Activated CD8-positive, alpha-beta T cell treated with anti-CD3 and anti-CD28 coated beads for 36 hours (primary cell): ENCODE measurements around the gene NIPBL. TPM values are rescaled to one million over a fixed set of nuclear protein-coding genes. Genes with fewer than 3 reads are reported as not detected.
"Not testable (repeated sequence)": the region's sequence is repeated elsewhere in the genome, so short reads cannot be mapped to it uniquely, and the experiment has no call there.

Experiments
- ATAC-seq: fragments of 200-7000 bp; cut with Tn5 transposase; one replicate; pipeline ENCODE4 v1.10.0; 2021; ENCODE audit warnings: mild to moderate bottlenecking, moderate library complexity
- CTCF ChIA-PET: fragments of 350-600 bp; sonication (Branson Sonifier 250); formaldehyde crosslinking; loops from one replicate; lab custom pipeline; 2021; ENCODE audit warnings: antibody characterized with exemption; lab: Charles Lee
- POLR2A ChIA-PET: fragments of 350-600 bp; sonication (Branson Sonifier 250); formaldehyde crosslinking; loops from one replicate; lab custom pipeline; 2021; ENCODE audit warnings: antibody characterized with exemption; lab: Charles Lee
- DNase-seq: peaks from one replicate; pipeline ENCODE4 v3.0.0-alpha.2; 2020
- H3K27ac Mint-ChIP-seq: one replicate; pipeline ENCODE4 v1.8.0; 2021; ENCODE audit warnings: mild to moderate bottlenecking, mixed read lengths
- H3K27me3 Mint-ChIP-seq: one replicate; pipeline ENCODE4 v1.8.0; 2021; ENCODE audit warnings: mixed read lengths
- H3K36me3 Mint-ChIP-seq: one replicate; pipeline ENCODE4 v1.8.0; 2021; ENCODE audit warnings: low read depth, mixed read lengths
- H3K4me1 Mint-ChIP-seq: one replicate; pipeline ENCODE4 v1.8.0; 2021; ENCODE audit warnings: low read depth, mixed read lengths
- H3K4me3 Mint-ChIP-seq: one replicate; pipeline ENCODE4 v1.8.0; 2021; ENCODE audit warnings: mild to moderate bottlenecking, moderate library complexity, mixed read lengths
- H3K9me3 Mint-ChIP-seq: one replicate; pipeline ENCODE4 v1.8.0; 2021; ENCODE audit warnings: mixed read lengths
- intact Hi-C: fragments of 100-400 bp; cut with micrococcal nuclease; formaldehyde crosslinking; loops from one replicate; pipeline ENCODE4 v1.10.0; 2022
- total RNA-seq, 2 experiments: library from RNA; stranded (reverse); gene quantifications; one replicate each; pipeline ENCODE4 v1.2.3, GENCODE V29; 2021
- TF ChIP-seq, protein P1 (sequence below): fragments of 200-600 bp; IDR thresholded peaks from one replicate; pipeline ENCODE4 v1.8.0; 2022; ENCODE audit warnings: antibody characterized with exemption, mild to moderate bottlenecking

Gene NIPBL
- total RNA-seq, 2 experiments from 2014 or later = 39.6 to 40.2 TPM

DNA sequence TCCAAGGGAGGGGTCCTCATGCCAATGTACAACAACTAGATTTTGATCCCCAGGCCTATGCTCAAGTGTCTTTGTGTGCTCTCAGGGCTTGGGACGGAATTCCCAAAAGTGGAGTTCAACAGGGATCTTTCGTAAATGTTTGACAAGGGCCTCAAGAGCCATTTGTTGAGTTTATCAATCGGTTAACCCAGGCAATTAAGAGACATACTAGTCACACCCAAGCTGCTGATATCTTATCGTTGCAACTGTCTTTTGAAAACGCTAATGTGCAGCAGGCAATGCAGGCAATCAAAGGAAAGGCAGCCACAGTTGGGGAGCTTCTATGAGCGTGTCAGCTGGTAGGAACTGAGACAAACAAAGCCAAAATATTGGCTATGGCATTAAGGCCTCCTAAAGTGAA is 211.4 kb downstream of the NIPBL start:
- CTCF ChIA-PET = interaction anchor here (1.3 kb wide), 1 partner anchor 52 kb away, joined by 3 read pairs; no protein-coding TSS in a partner anchor

GRCh38 chr5:37090123-37090726 is 213.7 kb downstream of the NIPBL start:
- DNase-seq (no peak), ATAC-seq (no peak)
- TF ChIP-seq, protein P1, sequence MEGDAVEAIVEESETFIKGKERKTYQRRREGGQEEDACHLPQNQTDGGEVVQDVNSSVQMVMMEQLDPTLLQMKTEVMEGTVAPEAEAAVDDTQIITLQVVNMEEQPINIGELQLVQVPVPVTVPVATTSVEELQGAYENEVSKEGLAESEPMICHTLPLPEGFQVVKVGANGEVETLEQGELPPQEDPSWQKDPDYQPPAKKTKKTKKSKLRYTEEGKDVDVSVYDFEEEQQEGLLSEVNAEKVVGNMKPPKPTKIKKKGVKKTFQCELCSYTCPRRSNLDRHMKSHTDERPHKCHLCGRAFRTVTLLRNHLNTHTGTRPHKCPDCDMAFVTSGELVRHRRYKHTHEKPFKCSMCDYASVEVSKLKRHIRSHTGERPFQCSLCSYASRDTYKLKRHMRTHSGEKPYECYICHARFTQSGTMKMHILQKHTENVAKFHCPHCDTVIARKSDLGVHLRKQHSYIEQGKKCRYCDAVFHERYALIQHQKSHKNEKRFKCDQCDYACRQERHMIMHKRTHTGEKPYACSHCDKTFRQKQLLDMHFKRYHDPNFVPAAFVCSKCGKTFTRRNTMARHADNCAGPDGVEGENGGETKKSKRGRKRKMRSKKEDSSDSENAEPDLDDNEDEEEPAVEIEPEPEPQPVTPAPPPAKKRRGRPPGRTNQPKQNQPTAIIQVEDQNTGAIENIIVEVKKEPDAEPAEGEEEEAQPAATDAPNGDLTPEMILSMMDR = no peak
- Mint-ChIP-seq H3K27me3 (no peaks in the 10 kb centered on the region), H3K4me1 (no peaks in the 10 kb centered on the region), H3K36me3 (peaks cover 4% of the 10 kb centered on the region), H3K9me3 (no peaks in the 10 kb centered on the region), H3K27ac (no peak overlapping the region), H3K4me3 (no peak overlapping the region)
- ChIA-PET CTCF (no interaction called here), POLR2A (no interaction called here)
- intact Hi-C loops = no loop called here

More for the DNA sequence above, 211.4 kb downstream of the NIPBL start:
- no peaks in the 10 kb centered on the region for H3K9me3 Mint-ChIP-seq
- H3K4me3 Mint-ChIP-seq = no peak overlapping the region
- TF ChIP-seq, protein P1 = no peak
- intact Hi-C loops = no loop called here
- H3K27me3 Mint-ChIP-seq = no peaks in the 10 kb centered on the region
- H3K27ac Mint-ChIP-seq = no peak overlapping the region
- DNase-seq = no peak
- H3K36me3 Mint-ChIP-seq = peaks cover 5% of the 10 kb centered on the region
- POLR2A ChIA-PET = no interaction called here
- H3K4me1 Mint-ChIP-seq = no peaks in the 10 kb centered on the region
- ATAC-seq = no peak

DNA sequence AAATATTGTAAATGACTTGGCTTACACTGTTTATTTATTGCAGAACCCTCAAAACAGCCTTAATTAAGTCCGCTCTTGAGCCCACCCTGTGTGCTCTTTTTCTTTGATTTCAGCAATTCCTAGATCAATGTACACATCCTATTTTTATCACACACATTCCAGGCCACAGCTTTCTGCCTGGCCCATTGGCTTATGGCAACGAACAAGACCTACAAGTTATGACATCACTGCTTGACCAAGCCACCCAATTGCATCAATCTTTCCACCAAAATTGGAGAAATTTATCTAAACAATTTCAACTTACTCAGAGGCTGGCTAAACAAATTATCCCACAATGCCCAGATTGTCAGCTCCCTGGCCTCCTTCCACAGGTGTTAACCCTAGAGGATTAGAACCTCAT is 214.2 kb downstream of the NIPBL start:
- no peaks in the 10 kb centered on the region for H3K9me3 Mint-ChIP-seq
- CTCF ChIA-PET = no interaction called here
- no peak for ATAC-seq
- POLR2A ChIA-PET = no interaction called here
- H3K4me3 Mint-ChIP-seq = no peak overlapping the region
- no peaks in the 10 kb centered on the region for H3K4me1 Mint-ChIP-seq
- H3K27me3 Mint-ChIP-seq = no peaks in the 10 kb centered on the region
- intact Hi-C loops = no loop called here
- no peak for DNase-seq
- TF ChIP-seq, protein P1 = no peak
- H3K27ac Mint-ChIP-seq = no peak overlapping the region
- H3K36me3 Mint-ChIP-seq = peaks cover 4% of the 10 kb centered on the region

- H3K9me3 Mint-ChIP-seq = peaks cover 12% of the 10 kb centered on the region
- POLR2A ChIA-PET, intact Hi-C loops, CTCF ChIA-PET, H3K4me3 Mint-ChIP-seq, DNase-seq, H3K4me1 Mint-ChIP-seq, ATAC-seq, H3K27ac Mint-ChIP-seq, H3K27me3 Mint-ChIP-seq: not testable (repeated sequence)
- peaks cover 12% of the 10 kb centered on the region for H3K36me3 Mint-ChIP-seq
Measured at GRCh38 chr5:37093795-37094194, 217.2 kb downstream of the NIPBL start.

DNA sequence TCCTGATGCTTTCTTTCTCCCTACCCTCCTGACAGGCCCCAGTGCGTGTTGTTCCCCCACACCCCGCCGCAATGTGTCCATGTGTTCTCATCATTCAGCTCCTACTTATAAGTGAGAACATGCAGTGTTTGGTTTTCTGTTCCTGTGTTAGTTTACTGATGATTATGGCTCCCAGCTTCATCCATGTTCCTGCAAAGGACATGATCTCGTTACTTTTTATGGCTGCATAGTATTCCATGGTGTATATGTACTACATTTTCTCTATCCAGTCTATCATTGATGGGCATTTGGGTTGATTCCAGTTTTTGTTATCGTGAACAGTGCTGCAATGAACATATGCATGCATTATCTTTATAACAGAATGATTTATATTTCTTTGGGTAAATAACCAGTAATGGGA is 222.7 kb downstream of the NIPBL start:
- H3K4me3 Mint-ChIP-seq, H3K4me1 Mint-ChIP-seq, ATAC-seq, CTCF ChIA-PET, POLR2A ChIA-PET, intact Hi-C loops, H3K27me3 Mint-ChIP-seq, DNase-seq, H3K27ac Mint-ChIP-seq: not testable (repeated sequence)
- H3K36me3 Mint-ChIP-seq = peaks cover 30% of the 10 kb centered on the region
- H3K9me3 Mint-ChIP-seq = peaks cover 37% of the 10 kb centered on the region

DNA sequence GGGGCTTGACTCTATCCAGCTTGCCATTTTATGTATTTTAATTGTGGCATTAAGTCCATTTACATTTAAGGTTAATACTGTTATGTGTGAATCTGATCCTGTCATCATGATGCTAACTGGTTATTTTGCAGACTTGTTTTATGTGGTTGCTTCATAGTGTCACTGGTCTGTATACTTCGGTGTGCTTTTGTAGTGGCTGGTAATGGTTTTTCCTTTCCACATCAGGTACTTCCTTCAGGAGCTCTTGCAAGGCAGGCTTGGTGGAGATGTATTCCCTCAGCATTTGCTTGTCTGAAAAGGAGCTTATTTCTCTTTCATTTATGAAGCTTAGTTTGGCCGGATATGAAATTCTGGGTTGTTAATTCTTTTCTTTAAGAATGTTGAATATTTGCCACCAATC is 226.7 kb downstream of the NIPBL start:
- POLR2A ChIA-PET = no interaction called here
- ATAC-seq = no peak
- TF ChIP-seq, protein P1 = no peak

More for the DNA sequence above, 226.7 kb downstream of the NIPBL start:
- DNase-seq = no peak
- Mint-ChIP-seq H3K9me3 (peaks cover 27% of the 10 kb centered on the region), H3K4me3 (no peak overlapping the region), H3K27ac (no peak overlapping the region), H3K4me1 (peaks cover 3% of the 10 kb centered on the region), H3K36me3 (peaks cover 35% of the 10 kb centered on the region), H3K27me3 (no peaks in the 10 kb centered on the region)
- CTCF ChIA-PET = interaction anchor here (1.3 kb wide), 1 partner anchor 25 kb away, joined by 3 read pairs; no protein-coding TSS in a partner anchor
- intact Hi-C loops = no loop called here
